H1 (cell line): Measurements from ENCODE around the gene SRPRB. TPM values are rescaled to one million over a fixed set of nuclear protein-coding genes. Genes with fewer than 3 reads are reported as not detected.

ENCODE experiments used
- CTCF ChIA-PET: fragments of 300-600 bp; sonication (Branson Sonifier 250); formaldehyde crosslinking; loops from one replicate; lab custom pipeline; 2021; ENCODE audit not compliant: partially characterized antibody; lab: Charles Lee
- POLR2A ChIA-PET: fragments of 300-600 bp; sonication (Branson Sonifier 250); formaldehyde crosslinking; loops from one replicate; lab custom pipeline; 2021; ENCODE audit warnings: inconsistent platforms; ENCODE audit not compliant: partially characterized antibody; lab: Charles Lee
- DNase-seq, 2 experiments: peaks; one replicate each; pipeline versions ENCODE4 v3.0.0 to v3.0.0-alpha.2; 2010 to 2022; ENCODE audit warnings: low spot score in 2 of 2, low read depth in 1 of 2, mixed read lengths in 1 of 2
- FAIRE-seq: peaks from 2 replicates; lab custom pipeline; 2011; peaks lifted over from hg19 to GRCh38; lab: Jason Lieb, UNC
- H2AFZ ChIP-seq: 2 replicates; pipeline ENCODE4 v1.8.1; 2012; ENCODE audit warnings: low read length, inconsistent platforms
- H2AK5ac ChIP-seq: 2 replicates; pipeline ENCODE4 v1.6.1; 2013; ENCODE audit warnings: low read depth, low read length
- H2BK120ac ChIP-seq: replicated peaks from 2 replicates; pipeline ENCODE3; 2013; ENCODE audit warnings: low read depth, low read length, inconsistent platforms
- H2BK12ac ChIP-seq: 2 replicates; pipeline ENCODE4 v1.6.1; 2013; ENCODE audit warnings: low read depth, low read length
- H2BK15ac ChIP-seq: 2 replicates; pipeline ENCODE4 v1.6.1; 2013; ENCODE audit warnings: low read length
- H2BK20ac ChIP-seq: 2 replicates; pipeline ENCODE4 v1.6.1; 2013; ENCODE audit warnings: low read length
- H2BK5ac ChIP-seq: 2 replicates; pipeline ENCODE4 v1.6.1; 2013; ENCODE audit warnings: low read depth, low read length
- H3K14ac ChIP-seq: 2 replicates; pipeline ENCODE4 v1.6.1; 2013; ENCODE audit warnings: inconsistent platforms; ENCODE audit not compliant: insufficient read length
- H3K18ac ChIP-seq: 2 replicates; pipeline ENCODE4 v1.6.1; 2013; ENCODE audit warnings: low read length; ENCODE audit errors: extremely low read depth
- H3K23ac ChIP-seq: 2 replicates; pipeline ENCODE4 v1.6.1; 2013; ENCODE audit warnings: inconsistent platforms; ENCODE audit not compliant: insufficient read length
- H3K23me2 ChIP-seq: 2 replicates; pipeline ENCODE4 v1.6.1; 2013; ENCODE audit warnings: low read depth, low read length
- H3K27ac ChIP-seq: 2 replicates; pipeline ENCODE4 v1.6.1; 2011; ENCODE audit warnings: low read depth, low read length, inconsistent platforms
- H3K27me3 ChIP-seq, 4 experiments: replicated peaks in 1 of 4; 1 replicate in 1 of 4; 2 replicates in 3 of 4; pipeline versions ENCODE4 v1.6.1 to v1.8.1; 2011 to 2013; ENCODE audit warnings: low read length in 3 of 4, mild to moderate bottlenecking in 3 of 4, inconsistent platforms in 2 of 4, mixed read lengths in 2 of 4, moderate library complexity in 1 of 4; ENCODE audit not compliant: control insufficient read depth in 3 of 4, insufficient read depth in 3 of 4; ENCODE audit errors: extremely low read depth in 1 of 4
- H3K36me3 ChIP-seq, 4 experiments: 2 replicates each; pipeline versions ENCODE4 v1.6.1 to v1.8.1; 2011 to 2013; ENCODE audit warnings: mild to moderate bottlenecking in 4 of 4, low read length in 3 of 4, moderate library complexity in 2 of 4, control low read depth in 1 of 4, inconsistent platforms in 1 of 4; ENCODE audit not compliant: insufficient read depth in 4 of 4, control insufficient read depth in 2 of 4
- H3K4ac ChIP-seq: replicated peaks from 2 replicates; pipeline ENCODE3; 2013; ENCODE audit warnings: low read length, low read depth, mixed read lengths, inconsistent platforms; ENCODE audit not compliant: insufficient read length
- H3K4me1 ChIP-seq, 4 experiments: replicated peaks in 1 of 4; 1 replicate in 1 of 4; 2 replicates in 3 of 4; pipeline versions ENCODE4 v1.6.1 to v1.8.1; 2011 to 2013; ENCODE audit warnings: low read length in 3 of 4, inconsistent platforms in 2 of 4, mixed read lengths in 1 of 4; ENCODE audit not compliant: insufficient read depth in 4 of 4, control insufficient read depth in 3 of 4
- H3K4me2 ChIP-seq, 2 experiments: 2 replicates each; pipeline versions ENCODE4 v1.6.1 to v1.8.1; 2011 to 2013; ENCODE audit warnings: low read depth in 2 of 2, low read length in 2 of 2, control low read depth in 1 of 2, inconsistent platforms in 1 of 2, mild to moderate bottlenecking in 1 of 2; ENCODE audit not compliant: insufficient read depth in 1 of 2
- H3K4me3 ChIP-seq, 4 experiments: fragments of 200-600, 300-600 bp in 1 of 4; sonication (generic), shearing (Covaris generic), sonication (Bioruptor Twin) in 1 of 4; 2 replicates each; pipeline versions ENCODE4 v1.5.1 to v1.8.1; 2011 to 2016; ENCODE audit warnings: low read length in 4 of 4, low read depth in 3 of 4, control low read depth in 2 of 4, inconsistent platforms in 2 of 4, mild to moderate bottlenecking in 2 of 4, mixed read lengths in 1 of 4, moderate library complexity in 1 of 4; ENCODE audit not compliant: insufficient read depth in 2 of 4; ENCODE audit errors: extremely low read depth in 1 of 4
- H3K56ac ChIP-seq: replicated peaks from 2 replicates; pipeline ENCODE3; 2013; ENCODE audit warnings: low read depth, mild to moderate bottlenecking, mixed read lengths, low read length, inconsistent platforms; ENCODE audit not compliant: insufficient read length
- H3K79me1 ChIP-seq: 2 replicates; pipeline ENCODE4 v1.6.1; 2013; ENCODE audit warnings: low read depth, low read length, control low read depth
- H3K79me2 ChIP-seq, 2 experiments: 2 replicates each; pipeline versions ENCODE4 v1.6.1 to v1.8.1; 2012 to 2013; ENCODE audit warnings: low read length in 2 of 2, mild to moderate bottlenecking in 2 of 2, inconsistent platforms in 1 of 2; ENCODE audit not compliant: insufficient read depth in 2 of 2, control insufficient read depth in 1 of 2
- H3K9ac ChIP-seq, 4 experiments: replicated peaks in 1 of 4; 1 replicate in 1 of 4; 2 replicates in 3 of 4; pipeline versions ENCODE4 v1.6.1 to v1.8.1; 2011 to 2013; ENCODE audit warnings: low read depth in 3 of 4, low read length in 3 of 4, control low read depth in 2 of 4, mild to moderate bottlenecking in 2 of 4, moderate library complexity in 2 of 4, inconsistent platforms in 1 of 4; ENCODE audit errors: extremely low read depth in 1 of 4
- H3K9me3 ChIP-seq, 2 experiments: 2 replicates each; pipeline versions ENCODE4 v1.6.1 to v1.8.1; 2012 to 2013; ENCODE audit warnings: mild to moderate bottlenecking in 2 of 2, moderate library complexity in 2 of 2, control low read depth in 1 of 2, inconsistent platforms in 1 of 2, low read depth in 1 of 2, low read length in 1 of 2, mixed read lengths in 1 of 2; ENCODE audit not compliant: insufficient read depth in 2 of 2
- H4K20me1 ChIP-seq, 2 experiments: replicated peaks in 1 of 2; 2 replicates each; pipeline versions ENCODE3 to v1.8.1; 2011 to 2013; ENCODE audit warnings: inconsistent platforms in 2 of 2, low read length in 2 of 2, mild to moderate bottlenecking in 1 of 2; ENCODE audit not compliant: insufficient read depth in 2 of 2, control insufficient read depth in 1 of 2
- H4K5ac ChIP-seq: 2 replicates; pipeline ENCODE4 v1.6.1; 2013; ENCODE audit warnings: low read length, low read depth, mixed read lengths, inconsistent platforms; ENCODE audit not compliant: insufficient read length
- H4K8ac ChIP-seq: 2 replicates; pipeline ENCODE4 v1.8.0; 2013; ENCODE audit warnings: mild to moderate bottlenecking, moderate library complexity, low read length, inconsistent platforms; ENCODE audit not compliant: insufficient read depth; ENCODE audit errors: extremely low read depth
- H4K91ac ChIP-seq: replicated peaks from 2 replicates; pipeline ENCODE3; 2013; ENCODE audit warnings: low read length, mixed read lengths, inconsistent platforms; ENCODE audit not compliant: insufficient read length
- RBBP5 ChIP-seq: IDR thresholded peaks from 2 replicates; pipeline ENCODE4 v1.7.1; 2012; ENCODE audit warnings: low read depth, mild to moderate bottlenecking, inconsistent platforms, low read length, moderate library complexity, borderline replicate concordance
- SIN3A ChIP-seq, 2 experiments: IDR thresholded peaks in 1 of 2; conservative IDR thresholded peaks in 1 of 2; 2 replicates each; pipeline ENCODE4 v1.6.1; 2011 to 2012; ENCODE audit warnings: low read length in 2 of 2, improper control_type of control experiment in 1 of 2, low read depth in 1 of 2, mild to moderate bottlenecking in 1 of 2
- WGBS, 2 experiments: shearing (Covaris generic) in 1 of 2; methylation state at CpG; one replicate each; pipeline versions ENCODE4 v1.1.6 to v1.1.7; 2013 to 2015; ENCODE audit warnings: low lambda C conversion rate in 2 of 2, mixed read lengths in 2 of 2, inconsistent platforms in 1 of 2, low coverage in 1 of 2, missing lambda C conversion rate in 1 of 2; ENCODE audit not compliant: insufficient replicate concordance in 2 of 2, insufficient coverage in 1 of 2, insufficient read length in 1 of 2; ENCODE audit errors: extremely low coverage in 1 of 2, missing lambda C conversion rate in 1 of 2; 5-methylcytosine and 5-hydroxymethylcytosine counted together
- polyA plus RNA-seq, 7 experiments: library from polyadenylated mRNA; depleted of rRNA in 3 of 7; stranded (reverse) in 5 of 7; unstranded in 2 of 7; fragments of >200 nt in 5 of 7; fragments of 200-250 nt in 2 of 7; gene quantifications; 1 replicate in 5 of 7; 2 replicates in 1 of 7; 4 replicates in 1 of 7; pipeline versions ENCODE4 v1.2.1 to v1.2.3, GENCODE V29; 2011 to 2013; ENCODE audit warnings: missing spikeins in 2 of 7, mixed read lengths in 2 of 7
- total RNA-seq: library from RNA; stranded (reverse); fragmentation: NEBNext Ultra II Directional; extraction: Animal tissue kit (Norgen Biotek cat#: 25700); gene quantifications from 2 replicates; pipeline ENCODE4 v1.2.1, GENCODE V29; 2021

SRPRB gene
- total and polyA plus RNA-seq, 2 of the 8 experiments (the other 6 are each of a cell fraction or from before 2014, with no cell fraction given): 15.9 to 49.8 TPM

GRCh38 chr3:133869586-133869985, 64.0 kb downstream of the SRPRB start:
- H3K9ac ChIP-seq: no peak overlapping the region
- H3K14ac ChIP-seq: no peak overlapping the region
- no peaks in the 10 kb centered on the region for H3K23me2 ChIP-seq
- H3K4me2 ChIP-seq: no peak overlapping the region
- no peaks in the 10 kb centered on the region for H3K79me2 ChIP-seq
- H3K27me3 ChIP-seq: no peaks in the 10 kb centered on the region
- H4K5ac ChIP-seq: no peak overlapping the region
- no peak overlapping the region for H3K18ac ChIP-seq
- no peak overlapping the region for H4K91ac ChIP-seq
- no peak overlapping the region for H2BK5ac ChIP-seq
- no peak overlapping the region for H2AK5ac ChIP-seq
- no peaks in the 10 kb centered on the region for H3K36me3 ChIP-seq
- no peak for DNase-seq
- FAIRE-seq: no peak
- H3K4me1 ChIP-seq: peaks cover 0 to 3% (median 0%) of the 10 kb centered on the region in 4 experiments; a peak in 3 of 7 replicates
- H2BK12ac ChIP-seq: no peak overlapping the region
- no peak overlapping the region for H2BK15ac ChIP-seq
- no peak overlapping the region for H2BK120ac ChIP-seq
- POLR2A ChIA-PET: no interaction called here
- no peak overlapping the region for H2AFZ ChIP-seq
- H3K79me1 ChIP-seq: no peaks in the 10 kb centered on the region
- no peak overlapping the region for H3K56ac ChIP-seq
- CTCF ChIA-PET: interaction anchor here (1.5 kb wide), 1 partner anchor 36 kb away, joined by 3 read pairs; no protein-coding TSS in a partner anchor
- no peaks in the 10 kb centered on the region for H3K9me3 ChIP-seq
- H3K4ac ChIP-seq: no peak overlapping the region
- no peak overlapping the region for H3K23ac ChIP-seq
- no peaks in the 10 kb centered on the region for H4K20me1 ChIP-seq
- no peak overlapping the region for H3K27ac ChIP-seq
- 88% methylated on average over 6 of the region's 6 CpGs; no CpG with 5 or more reads in 1 of the 2 experiments for WGBS, 2 experiments
- H4K8ac ChIP-seq: 0 out of 2 replicates have a peak overlapping the region, but pooled peaks have one; percentile 9
- H3K4me3 ChIP-seq: no peak overlapping the region
- no peak overlapping the region for H2BK20ac ChIP-seq
- TF ChIP-seq RBBP5 (no peak), SIN3A (conservative IDR thresholded peaks at IDR 0.05 in 1 of 2, IDR thresholded peaks at IDR 0.05 in 1 of 2; ENCODE audit: low read depth in 1 of 2, low read length in 2 of 2) (no peak)
